NCI-H1092 treated with DMSO at 0.1 percent for 48 hours (cell line): ENCODE measurements around the gene GABBR2.

ENCODE experiments used
- DNase-seq: peaks from one replicate; lab custom pipeline; 2025; lab: John Stamatoyannopoulos, UW

Gene GABBR2

GRCh38 chr9:98569491-98569890 is 139.2 kb downstream of the GABBR2 start:
- no peak for DNase-seq

- DNase-seq: no peak
These were observed 139.7 kb downstream of the GABBR2 start for GRCh38 chr9:98568909-98569469.

GRCh38 chr9:98568234-98568908 is 140.4 kb downstream of the GABBR2 start:
- no peak for DNase-seq

- DNase-seq: no peak
These were observed 141.0 kb downstream of the GABBR2 start for GRCh38 chr9:98567540-98568233.

GRCh38 chr9:98565152-98566135 is 143.3 kb downstream of the GABBR2 start:
- no peak for DNase-seq

GRCh38 chr9:98564714-98565113 is 144.0 kb downstream of the GABBR2 start:
- no peak for DNase-seq

GRCh38 chr9:98563988-98564387 is 144.7 kb downstream of the GABBR2 start:
- no peak for DNase-seq

- DNase-seq: no peak
These were observed 145.4 kb downstream of the GABBR2 start for GRCh38 chr9:98563212-98563907.

- DNase-seq: no peak
These were observed 149.2 kb downstream of the GABBR2 start for GRCh38 chr9:98559561-98559960.

GRCh38 chr9:98558575-98558974 is 150.2 kb downstream of the GABBR2 start:
- DNase-seq: no peak

GRCh38 chr9:98556511-98556910 is 152.2 kb downstream of the GABBR2 start:
- no peak for DNase-seq

- no peak for DNase-seq
These were observed 152.9 kb downstream of the GABBR2 start for GRCh38 chr9:98555651-98556465.

- no peak for DNase-seq
These were observed 154.0 kb downstream of the GABBR2 start for GRCh38 chr9:98554752-98555151.

GRCh38 chr9:98552331-98552730 is 156.4 kb downstream of the GABBR2 start:
- no peak for DNase-seq

- no peak for DNase-seq
These were observed 157.0 kb downstream of the GABBR2 start for GRCh38 chr9:98551511-98552286.

- DNase-seq: no peak
These were observed 158.4 kb downstream of the GABBR2 start for GRCh38 chr9:98550206-98550820.

GRCh38 chr9:98549401-98549800 is 159.3 kb downstream of the GABBR2 start:
- no peak for DNase-seq

GRCh38 chr9:98547606-98548005 is 161.1 kb downstream of the GABBR2 start:
- DNase-seq: no peak

GRCh38 chr9:98545021-98545420 is 163.7 kb downstream of the GABBR2 start:
- DNase-seq: no peak
